NCI-H2081 (cell line): ENCODE results near the gene C12orf54.
"Not testable (repeated sequence)": the region's sequence is repeated elsewhere in the genome, so short reads cannot be mapped to it uniquely, and the experiment has no call there.

Source experiments
- DNase-seq, 2 experiments: peaks; one replicate each; lab custom pipeline; 2025; lab: John Stamatoyannopoulos, UW

The C12orf54 gene

GRCh38 chr12:48510111-48510510, 27.8 kb downstream of the C12orf54 start:
- no peak for DNase-seq

GRCh38 chr12:48512855-48513254, 30.6 kb downstream of the C12orf54 start:
- DNase-seq, result no peak

DNA sequence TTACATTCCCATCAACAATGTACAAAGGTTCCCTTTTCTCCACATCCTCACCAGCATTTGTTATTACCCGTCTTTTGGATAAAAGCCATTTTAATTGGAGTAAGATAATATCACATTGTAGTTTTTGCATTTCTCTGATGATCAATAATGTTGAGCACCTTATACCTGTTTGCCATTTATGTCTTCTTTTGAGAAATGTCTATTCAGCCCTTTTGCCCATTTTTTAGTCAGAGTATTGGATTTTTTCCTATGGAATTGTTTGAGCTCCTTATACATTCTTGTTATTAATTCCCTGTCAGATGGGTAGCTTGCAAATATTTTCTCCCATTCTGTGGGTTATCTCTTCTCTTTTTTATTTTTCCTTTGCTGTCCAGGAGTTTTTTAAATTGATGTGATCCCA, 32.4 kb downstream of the C12orf54 start:
- DNase-seq, result no peak

- not testable (repeated sequence) for DNase-seq
Observed at GRCh38 chr12:48520381-48520780, 38.1 kb downstream of the C12orf54 start.

DNA sequence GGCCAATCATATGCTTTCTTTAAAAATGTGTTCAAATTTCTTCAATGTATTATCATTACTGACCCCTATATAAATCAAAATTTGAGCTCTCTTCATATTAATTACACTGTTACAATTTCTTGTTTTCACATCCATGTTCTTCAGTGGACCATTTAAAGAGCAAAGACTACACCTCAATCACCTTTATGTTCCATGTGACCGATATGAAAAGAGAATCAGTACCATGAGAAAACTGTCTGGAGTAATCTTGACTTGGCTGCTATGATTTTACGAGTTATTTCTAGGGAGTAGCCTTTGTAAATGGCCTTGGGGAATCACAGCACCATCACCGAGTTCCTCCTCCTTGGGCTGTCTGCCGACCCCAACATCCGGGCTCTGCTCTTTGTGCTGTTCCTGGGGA, 43.0 kb downstream of the C12orf54 start, which contains the start of gene OR8S1:
TSS of gene OR8S1 (plus strand) at position 301 of the 400 bp plus-strand sequence. CDS start at position 301, 0 bp downstream.
- DNase-seq, result no peak

GRCh38 chr12:48527891-48528670, 45.8 kb downstream of the C12orf54 start:
- DNase-seq, result no peak

- DNase-seq, result no peak
Observed at GRCh38 chr12:48532601-48533000, 50.3 kb downstream of the C12orf54 start.

DNA sequence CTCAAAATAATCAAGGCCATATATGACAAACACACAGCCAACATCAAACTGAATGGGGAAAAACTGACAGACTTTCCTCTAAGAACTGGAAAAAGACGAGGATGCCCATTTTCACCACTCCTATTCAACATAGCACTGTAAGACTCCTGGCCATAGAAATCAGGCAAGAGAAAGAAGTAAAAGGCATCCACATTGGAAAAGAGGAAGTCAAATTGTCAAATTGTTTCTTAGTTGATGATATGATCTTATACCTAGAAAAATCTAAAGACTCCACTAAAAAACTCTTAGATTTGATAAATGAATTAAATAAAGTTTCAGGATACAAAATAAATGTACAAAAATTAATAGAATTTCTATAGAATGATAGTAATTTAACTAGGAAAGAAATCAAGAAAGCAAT, 54.3 kb downstream of the C12orf54 start:
- DNase-seq, result no peak

DNA sequence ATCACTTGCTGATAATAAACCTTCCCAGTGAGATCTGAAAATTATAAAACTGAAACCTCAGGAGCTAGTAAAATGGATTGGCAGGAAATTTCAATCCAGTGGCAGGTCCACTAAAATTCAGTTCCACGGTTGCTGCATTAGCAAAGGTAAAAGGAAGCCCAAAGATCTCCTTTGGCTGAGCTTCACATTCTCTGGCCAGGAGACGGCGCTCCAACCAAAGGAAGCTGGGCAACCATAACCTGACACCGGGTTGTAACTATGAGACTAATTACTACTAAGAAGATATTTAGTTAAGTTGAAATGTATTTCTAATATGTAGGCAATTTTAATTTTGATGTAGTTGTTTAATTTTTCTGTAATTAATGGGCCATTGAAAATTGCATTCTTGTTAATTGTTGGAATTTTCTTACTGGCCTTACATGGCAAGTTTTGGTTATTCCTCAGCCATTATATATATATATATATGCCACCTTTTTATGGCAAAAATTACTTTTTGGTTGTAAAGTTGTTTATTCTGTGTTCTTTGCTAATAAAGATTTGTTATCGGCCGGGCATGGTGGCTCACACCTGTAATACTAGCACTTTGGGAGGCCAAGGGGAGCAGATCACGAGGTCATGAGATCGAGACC, 60.1 kb downstream of the C12orf54 start:
- no peak for DNase-seq

DNA sequence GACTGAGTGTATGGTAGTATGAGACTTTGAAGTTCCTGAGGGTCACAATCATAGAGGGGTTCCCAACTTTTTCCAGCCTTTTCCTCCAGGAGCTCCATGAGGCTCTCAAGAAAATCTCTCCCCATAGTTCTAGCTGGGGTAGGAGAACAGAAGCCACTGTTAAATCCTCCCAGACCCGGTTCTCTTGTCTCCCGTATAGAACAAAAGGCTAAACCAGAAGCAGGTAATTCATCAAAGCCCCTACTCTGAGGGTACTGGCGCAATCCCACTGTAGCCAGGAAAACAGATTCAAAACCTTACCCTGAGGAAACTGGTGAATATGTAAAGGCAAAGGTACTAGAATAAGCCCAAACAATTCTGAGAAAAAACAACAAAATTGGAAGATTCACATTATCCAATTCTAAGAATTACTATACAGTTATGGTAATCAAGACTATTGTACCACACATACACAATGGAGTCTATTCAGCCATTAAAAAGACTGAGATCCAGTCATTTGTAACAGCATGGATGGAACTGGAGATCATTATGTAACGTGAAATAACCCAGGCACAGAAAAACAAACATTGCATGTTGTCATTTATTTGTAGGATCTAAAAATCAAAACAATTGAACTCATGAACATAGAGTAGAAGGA, 63.7 kb downstream of the C12orf54 start:
- DNase-seq, result no peak
